HG02885 (cell line): ENCODE measurements around the gene GRK2.
"Not testable (repeated sequence)": the region's sequence is repeated elsewhere in the genome, so short reads cannot be mapped to it uniquely, and the experiment has no call there.

Experiments
- ATAC-seq: cut with Tn5 transposase; IDR thresholded peaks from one replicate; pipeline ENCODE4 v1.9.1; 2021; ENCODE audit warnings: mild to moderate bottlenecking; ENCODE audit not compliant: unreplicated experiment, poor library complexity

The GRK2 gene

DNA sequence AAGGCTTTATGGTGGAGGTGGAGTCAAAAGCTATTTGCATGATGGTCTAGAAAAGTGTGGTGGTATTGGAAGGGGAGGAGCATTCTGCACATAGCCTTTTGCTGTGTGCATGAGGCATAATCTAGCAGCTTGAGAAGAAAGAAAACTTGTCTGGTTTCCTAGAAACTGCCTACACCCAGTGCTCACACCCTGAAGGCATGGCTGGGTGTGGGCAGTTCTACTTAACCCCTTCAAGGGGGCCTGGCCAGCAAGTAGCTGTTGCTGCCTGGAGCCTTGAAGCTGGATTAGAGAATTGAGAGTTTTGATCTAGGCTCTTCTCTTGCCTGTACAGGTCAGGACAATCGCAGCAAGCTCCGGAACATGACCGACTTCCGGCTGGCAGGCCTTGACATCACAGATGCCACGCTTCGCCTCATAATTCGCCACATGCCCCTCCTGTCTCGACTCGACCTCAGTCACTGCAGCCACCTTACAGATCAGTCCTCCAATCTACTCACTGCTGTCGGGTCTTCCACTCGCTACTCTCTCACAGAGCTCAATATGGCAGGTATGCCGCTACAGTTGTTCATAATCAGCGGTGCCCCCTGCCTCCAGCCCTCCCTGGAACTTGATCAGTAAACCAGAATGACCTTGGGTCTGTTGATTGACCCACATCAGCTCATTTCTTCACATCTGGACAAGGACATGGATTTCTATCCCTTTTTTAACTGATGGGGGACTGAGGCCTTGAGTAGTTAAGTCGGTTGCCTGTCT, 12.2 kb upstream of the GRK2 start:
- ATAC-seq, result no peak

- ATAC-seq, result no peak
Observed at GRCh38 chr11:67254798-67255197, 11.5 kb upstream of the GRK2 start.

DNA sequence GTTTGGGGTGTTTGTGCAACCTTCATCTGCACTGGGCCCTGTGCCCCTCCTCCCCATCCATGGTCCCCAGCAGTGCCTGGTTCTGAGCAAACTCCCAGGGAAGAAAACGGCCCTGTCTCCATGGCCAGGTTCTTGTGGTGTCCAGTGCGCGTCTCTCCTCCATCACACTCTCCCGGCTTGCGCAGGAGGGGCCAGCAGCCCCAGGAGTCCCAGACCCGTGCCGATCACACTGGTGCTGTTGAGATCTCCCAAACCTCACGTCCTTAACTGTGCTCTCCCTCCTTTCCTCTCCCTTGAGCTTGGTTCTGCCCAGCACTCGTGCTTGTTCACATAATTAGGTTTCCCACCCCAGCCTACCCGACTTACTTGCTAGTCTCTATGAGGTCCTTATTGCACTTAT, 10.9 kb upstream of the GRK2 start:
- no peak for ATAC-seq

- no peak for ATAC-seq
Observed at GRCh38 chr11:67255864-67256263, 10.4 kb upstream of the GRK2 start.

- ATAC-seq, result no peak
Observed at GRCh38 chr11:67256477-67257135, 9.7 kb upstream of the GRK2 start.

GRCh38 chr11:67260406-67260805, 5.9 kb upstream of the GRK2 start:
- no peak for ATAC-seq

DNA sequence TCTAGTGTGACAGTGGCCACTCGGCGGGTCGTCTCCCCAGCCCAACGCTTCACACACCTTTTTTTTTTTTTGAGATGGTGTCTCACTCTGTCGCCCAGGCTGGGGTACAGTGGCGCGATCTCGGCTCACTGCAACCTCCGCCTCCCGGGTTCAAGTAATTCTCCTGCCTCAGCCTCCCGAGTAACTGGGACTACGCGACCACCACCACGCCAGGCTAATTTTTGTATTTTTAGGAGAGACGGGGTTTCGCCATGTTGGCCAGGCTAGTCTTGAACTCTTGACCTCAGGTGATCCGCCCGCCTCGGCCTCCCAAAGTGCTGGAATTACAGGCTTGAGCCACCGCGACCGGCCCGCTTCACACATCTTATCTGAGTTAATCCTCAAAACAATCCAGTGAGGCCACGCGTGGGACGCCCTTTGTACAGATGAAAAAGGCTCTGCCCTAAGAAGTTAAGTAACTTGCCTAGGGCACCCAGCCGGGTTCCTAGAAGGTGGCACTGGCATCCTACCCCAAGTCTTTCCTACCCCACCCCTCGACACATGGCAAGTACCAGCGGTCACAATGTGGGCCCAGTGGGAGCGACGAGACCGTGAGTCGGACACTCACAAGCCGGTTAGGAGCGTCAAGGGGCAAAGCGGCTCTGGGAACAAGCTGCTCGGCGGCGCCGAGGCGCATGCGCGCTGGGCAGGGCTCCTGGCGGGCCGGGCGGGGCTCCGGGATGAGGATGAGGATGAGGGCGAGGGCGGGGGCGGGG, 5.2 kb upstream of the GRK2 start:
- not testable (repeated sequence) for ATAC-seq

GRCh38 chr11:67261640-67261945, 4.7 kb upstream of the GRK2 start:
- no peak for ATAC-seq

- no peak for ATAC-seq
Observed at GRCh38 chr11:67261946-67262681, 4.2 kb upstream of the GRK2 start.

DNA sequence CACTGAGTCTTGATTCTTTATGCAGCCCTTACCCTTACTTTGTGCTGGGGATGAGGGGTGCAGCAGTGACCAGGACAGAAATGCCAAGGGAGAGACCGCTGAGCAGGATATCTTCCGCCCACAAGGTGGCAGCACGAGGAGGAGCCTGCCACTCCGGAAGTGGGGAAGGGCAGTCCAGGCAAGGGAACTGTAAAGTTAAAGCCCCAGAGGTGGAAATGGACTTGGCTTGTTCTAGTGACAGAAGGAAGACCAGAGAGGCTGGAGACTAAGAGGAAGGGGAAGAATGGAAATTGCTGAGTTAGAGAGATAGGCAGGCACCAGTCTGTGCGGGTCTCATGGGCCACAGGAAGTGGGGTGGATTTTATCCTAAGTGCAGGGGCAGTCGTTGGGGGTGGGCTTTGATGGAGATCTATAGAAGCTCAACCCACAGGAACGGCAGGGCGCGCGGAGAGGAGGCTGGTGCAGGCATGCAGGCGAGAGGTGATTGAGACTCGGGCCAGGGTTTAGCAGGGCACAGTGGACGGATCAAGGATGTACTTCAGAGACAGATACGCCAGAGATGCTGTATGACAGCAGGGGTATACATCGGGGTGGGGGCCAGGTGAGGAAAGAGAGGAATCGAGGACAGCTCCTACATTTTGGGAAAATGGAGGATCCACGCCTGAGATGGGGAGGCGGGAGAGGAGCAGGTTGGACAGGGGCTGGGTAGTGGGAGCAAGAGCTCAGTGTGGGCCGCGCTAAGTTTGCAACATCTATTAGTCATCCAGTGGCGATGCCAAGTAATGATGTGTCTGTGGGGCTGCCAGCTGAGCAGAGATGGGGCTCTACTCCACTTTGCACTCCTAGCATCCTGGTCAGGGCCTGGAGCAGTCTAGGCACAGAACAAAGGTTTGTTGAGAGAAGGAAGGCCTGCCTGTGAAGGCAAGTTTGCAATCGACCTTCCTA, 3.3 kb upstream of the GRK2 start:
- ATAC-seq, result no peak

DNA sequence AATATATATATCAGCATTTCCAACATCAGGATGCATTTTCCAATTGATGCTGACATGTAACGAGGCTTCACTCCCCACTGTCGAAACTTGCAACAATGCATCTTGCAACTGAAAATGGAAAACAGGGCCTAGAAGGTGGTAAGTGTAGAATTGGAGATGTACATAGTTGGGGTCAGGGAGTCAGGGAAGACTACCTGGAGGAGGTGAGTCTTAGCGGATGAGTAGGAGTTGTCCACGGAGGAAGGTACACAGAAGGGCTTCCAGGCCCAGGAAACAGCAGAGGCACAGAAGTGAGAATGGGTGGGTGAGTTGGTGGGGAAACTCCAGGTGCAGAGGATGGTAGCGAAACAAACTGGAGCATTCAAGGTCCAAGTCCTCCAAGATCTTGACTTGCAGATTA, 2.0 kb upstream of the GRK2 start:
- no peak for ATAC-seq

DNA sequence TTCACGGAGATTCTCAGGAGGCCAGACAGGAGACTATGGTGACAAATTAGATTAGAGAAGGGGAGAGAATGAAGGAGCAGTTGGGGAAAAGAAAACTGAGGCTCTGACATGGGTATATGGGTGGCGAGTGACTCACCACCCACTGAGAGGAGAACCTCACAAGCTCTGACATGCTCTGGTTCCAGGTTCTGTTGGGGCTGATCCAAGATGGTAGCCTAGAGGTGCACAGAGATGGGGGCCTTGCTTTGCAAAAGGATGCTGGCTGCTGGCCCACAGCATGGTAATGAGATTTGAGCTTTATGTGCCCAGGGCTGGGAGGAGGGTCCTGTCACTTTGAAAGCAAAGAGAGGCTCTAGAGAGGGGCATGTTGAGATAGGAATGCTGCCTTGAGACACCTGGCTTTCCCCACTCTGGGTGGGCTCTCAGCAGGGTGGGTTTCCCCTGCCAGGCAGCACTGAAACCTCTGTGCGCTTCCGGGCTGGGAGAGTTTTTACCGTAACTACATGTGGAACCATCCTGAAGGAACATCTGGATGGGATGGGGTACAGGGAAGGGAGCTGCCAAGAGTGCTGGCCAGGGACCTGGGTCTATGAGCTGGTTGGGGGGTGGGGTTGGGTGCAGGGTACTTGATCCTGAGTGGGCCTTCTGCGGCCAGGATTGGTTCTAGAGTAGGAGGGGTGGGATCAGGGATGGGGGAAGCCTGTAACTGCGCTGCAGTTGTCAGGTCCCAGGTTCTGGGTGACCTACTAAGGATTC, 1.2 kb upstream of the GRK2 start:
- no peak for ATAC-seq

DNA sequence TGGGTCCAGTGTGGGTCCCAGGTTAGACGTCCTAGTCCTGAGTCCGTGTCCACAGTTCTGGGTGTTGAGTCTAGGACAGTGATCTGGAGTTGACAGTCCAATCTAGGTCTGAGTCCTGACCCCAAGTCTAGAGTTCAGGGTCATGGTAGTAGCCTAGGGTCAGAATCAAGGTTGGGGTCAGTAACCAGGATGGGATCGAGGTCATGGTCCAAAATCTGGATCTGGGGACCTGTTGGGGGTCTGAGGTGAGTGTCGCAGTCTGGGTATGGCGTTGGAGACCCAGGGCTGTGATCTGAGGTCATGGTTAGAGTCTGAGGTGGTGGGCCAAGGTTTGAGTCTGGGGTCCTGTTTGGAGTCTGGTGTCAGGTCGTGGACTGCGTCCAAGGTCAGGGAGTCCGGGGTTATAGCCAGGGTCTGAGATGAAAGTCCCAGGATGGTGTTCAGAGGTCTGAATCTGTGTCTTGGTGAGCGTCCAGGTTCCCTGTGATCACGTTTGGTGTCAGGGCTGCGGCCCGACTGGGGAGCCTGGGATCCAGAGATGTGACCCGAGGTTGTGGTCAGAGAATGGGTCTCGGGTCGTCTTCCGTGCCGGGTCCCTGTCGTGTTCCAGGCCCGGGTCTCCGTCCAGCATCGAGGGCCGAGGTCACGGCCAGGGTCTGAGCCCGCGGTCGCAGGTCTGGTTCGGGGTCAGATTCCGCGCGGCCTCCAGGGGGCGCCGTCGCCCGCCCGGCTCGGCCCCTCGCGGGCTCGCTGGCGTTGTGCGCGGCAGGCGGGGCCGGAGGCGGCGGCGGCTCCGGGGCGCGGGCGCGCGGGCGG, 432 bp upstream of the GRK2 start:
- ATAC-seq, result peak; percentile 55

- no peak for ATAC-seq
Observed at GRCh38 chr11:67267188-67268080, 1.2 kb downstream of the GRK2 start.

- peak; percentile 43 for ATAC-seq
Observed at GRCh38 chr11:67268081-67268961, 2.0 kb downstream of the GRK2 start.

GRCh38 chr11:67268962-67269268, 2.6 kb downstream of the GRK2 start:
- ATAC-seq, result no peak
